Activated gamma-delta T cell treated with Interleukin-2 at 50 U/mL for 16 hours (primary cell): Measurements from ENCODE around the gene CYTH2.

Source experiments
- DNase-seq: peaks from one replicate; pipeline ENCODE4 v3.0.0-alpha.2; 2020

The CYTH2 gene

GRCh38 chr19:48496959-48497727, 28.0 kb downstream of the CYTH2 start:
- DNase-seq: no peak

- DNase-seq: no peak
Measured at GRCh38 chr19:48497728-48498594, 28.8 kb downstream of the CYTH2 start.

GRCh38 chr19:48498595-48499311, 29.6 kb downstream of the CYTH2 start:
- no peak for DNase-seq

GRCh38 chr19:48499316-48500090, 30.3 kb downstream of the CYTH2 start:
- no peak for DNase-seq

GRCh38 chr19:48500830-48501493, 31.8 kb downstream of the CYTH2 start:
- no peak for DNase-seq

- peak; percentile 28 for DNase-seq
Measured at GRCh38 chr19:48501494-48502349, 32.6 kb downstream of the CYTH2 start.

- DNase-seq: peak; percentile 55
Measured at GRCh38 chr19:48502350-48503018, 33.3 kb downstream of the CYTH2 start.

GRCh38 chr19:48506138-48506733, 37.1 kb downstream of the CYTH2 start:
- DNase-seq: no peak

GRCh38 chr19:48507911-48508439, 38.8 kb downstream of the CYTH2 start:
- no peak for DNase-seq

- no peak for DNase-seq
Measured at GRCh38 chr19:48508729-48509411, 39.7 kb downstream of the CYTH2 start.

- no peak for DNase-seq
Measured at GRCh38 chr19:48509467-48510194, 40.5 kb downstream of the CYTH2 start.

- DNase-seq: peak; percentile 76
Measured at GRCh38 chr19:48510421-48511268, 41.5 kb downstream of the CYTH2 start.

- no peak for DNase-seq
Measured at GRCh38 chr19:48511321-48511731, 42.2 kb downstream of the CYTH2 start.

- DNase-seq: peak; percentile 81
Measured at GRCh38 chr19:48511800-48512503, 42.8 kb downstream of the CYTH2 start, which contains the start of gene LMTK3. TSS of gene LMTK3 (minus strand) at chr19:48511835. CDS start at chr19:48511576, 259 bp downstream.

GRCh38 chr19:48512504-48513288, 43.5 kb downstream of the CYTH2 start:
- no peak for DNase-seq
